Tibial nerve (tissue), 4 donors: ENCODE data around the gene ARRB2. TPM values are rescaled to one million over a fixed set of nuclear protein-coding genes. Genes with fewer than 3 reads are reported as not detected.

ENCODE experiments used
- DNase-seq, 2 donors: peaks; one replicate each; pipeline ENCODE4 v3.0.0-alpha.2; 2019; ENCODE audit warnings: low spot score in 2 of 2
- H3K27ac ChIP-seq, 4 donors: fragments of 200-600 bp; sonication (generic) in 3 of 4; one replicate each; pipeline ENCODE4 v1.5.1; 2017 to 2019; ENCODE audit warnings: mild to moderate bottlenecking in 1 of 4
- H3K27me3 ChIP-seq, 2 donors: fragments of 200-600 bp; sonication (generic) in 1 of 2; one replicate each; pipeline versions ENCODE4 v1.5.1 to v1.6.0; 2017 to 2019
- H3K36me3 ChIP-seq, 3 donors: fragments of 200-600 bp; sonication (generic); one replicate each; pipeline ENCODE4 v1.5.1; 2018 to 2019
- H3K4me1 ChIP-seq, 4 donors: fragments of 200-600 bp; sonication (generic) in 3 of 4; one replicate each; pipeline ENCODE4 v1.5.1; 2017 to 2019
- H3K4me3 ChIP-seq, 4 donors: fragments of 200-600 bp; sonication (generic) in 3 of 4; one replicate each; pipeline ENCODE4 v1.5.1; 2017 to 2019; ENCODE audit warnings: mild to moderate bottlenecking in 1 of 4, moderate library complexity in 1 of 4
- H3K9me3 ChIP-seq, 4 donors: fragments of 200-600 bp; sonication (generic) in 3 of 4; one replicate each; pipeline ENCODE4 v1.5.1; 2017 to 2019
- CTCF ChIP-seq, 5 experiments: fragments of 200-600 bp in 3 of 5; fragments of 450-650 bp in 2 of 5; sonication (generic) in 3 of 5; IDR thresholded peaks; one replicate each; pipeline ENCODE4 v1.5.1; 2016 to 2019; ENCODE audit warnings: antibody characterized with exemption in 5 of 5, mild to moderate bottlenecking in 3 of 5, moderate library complexity in 2 of 5
- EP300 ChIP-seq, 2 donors: sonication (generic); formaldehyde crosslinking; IDR thresholded peaks; one replicate each; pipeline ENCODE4 v1.6.1; 2017; ENCODE audit warnings: antibody characterized with exemption in 2 of 2, mild to moderate bottlenecking in 1 of 2
- POLR2A ChIP-seq, 2 donors: fragments of 450-650 bp; IDR thresholded peaks; one replicate each; pipeline ENCODE4 v1.6.1; 2017; ENCODE audit warnings: antibody characterized with exemption in 2 of 2, mild to moderate bottlenecking in 2 of 2, moderate library complexity in 2 of 2
- WGBS, 2 donors: methylation state at CpG; one replicate each; pipeline ENCODE4 v1.1.5; 2018; 5-methylcytosine and 5-hydroxymethylcytosine counted together
- total RNA-seq, 4 donors: library from RNA; depleted of rRNA; stranded (reverse); fragments of >200 nt; gene quantifications; one replicate each; pipeline ENCODE4 v1.1.0, GENCODE V29; 2016

The ARRB2 gene
- total RNA-seq, 4 donors from 2014 or later, result 50.2 to 103 (median 57.4) TPM

GRCh38 chr17:4753392-4753791 lies 43.0 kb downstream of the ARRB2 start:
- Histone ChIP-seq H3K4me3 (no peak overlapping the region), H3K27ac (no peak overlapping the region), H3K9me3 (no peaks in the 10 kb centered on the region), H3K27me3 (peaks cover 0 to 27% of the 10 kb centered on the region in 2 donors), H3K36me3 (no peaks in the 10 kb centered on the region), H3K4me1 (peaks cover 0 to 8% (median 0%) of the 10 kb centered on the region in 4 donors)
- TF ChIP-seq CTCF (IDR thresholded peaks at IDR 0.05) (no peak), POLR2A (IDR thresholded peaks at IDR 0.05) (no peak), EP300 (IDR thresholded peaks at IDR 0.05) (no peak)
- DNase-seq, result no peak
- 79 to 83% methylated on average over 1 of the region's 1 CpG for WGBS, 2 donors

GRCh38 chr17:4759776-4760236 lies 49.4 kb downstream of the ARRB2 start:
- Histone ChIP-seq H3K36me3 (no peaks in the 10 kb centered on the region), H3K27ac (peak overlapping the region in 1 of 4 donors; percentile 2), H3K4me1 (no peaks in the 10 kb centered on the region), H3K27me3 (peaks cover 0 to 12% of the 10 kb centered on the region in 2 donors), H3K4me3 (no peak overlapping the region), H3K9me3 (no peaks in the 10 kb centered on the region)
- no peak for DNase-seq
- no peak for TF ChIP-seq CTCF (IDR thresholded peaks at IDR 0.05)
- peak; percentile 17 to 51 for TF ChIP-seq EP300 (IDR thresholded peaks at IDR 0.05)
- 73 to 81% methylated on average over 10 of the region's 10 CpGs for WGBS, 2 donors

DNA sequence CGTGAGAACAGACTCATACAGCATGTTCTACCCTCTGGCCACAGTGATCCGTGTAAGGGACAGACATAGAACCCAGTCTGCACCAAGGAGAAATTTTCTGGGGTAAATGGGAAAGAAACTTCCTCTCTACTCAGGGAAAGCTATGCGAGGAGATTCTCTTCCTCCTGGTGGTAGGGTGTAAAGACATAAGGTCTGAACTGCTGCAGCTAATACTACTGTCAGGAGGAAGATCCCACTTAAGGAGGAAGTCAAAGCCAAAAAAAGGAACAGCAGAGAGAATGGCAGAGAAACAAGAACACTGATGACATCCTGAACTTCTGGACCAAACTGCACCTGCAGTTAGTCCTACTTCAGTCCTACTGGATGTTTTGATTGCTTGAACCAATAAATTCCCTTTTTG lies 54.2 kb downstream of the ARRB2 start:
- Histone ChIP-seq H3K4me3 (no peak overlapping the region), H3K27me3 (no peaks in the 10 kb centered on the region), H3K4me1 (no peaks in the 10 kb centered on the region), H3K27ac (peak overlapping the region in 2 of 4 donors; percentile 60 to 71), H3K36me3 (no peaks in the 10 kb centered on the region), H3K9me3 (no peaks in the 10 kb centered on the region)
- no peak for DNase-seq
- TF ChIP-seq CTCF (IDR thresholded peaks at IDR 0.05), result no peak
- peak; percentile 47 to 74 for TF ChIP-seq EP300 (IDR thresholded peaks at IDR 0.05)
- TF ChIP-seq POLR2A (IDR thresholded peaks at IDR 0.05), result peak in 1 of 2 donors; percentile 18
- WGBS, 2 donors, result 64 to 73% methylated on average over 3 of the region's 3 CpGs

GRCh38 chr17:4766201-4766600 lies 55.8 kb downstream of the ARRB2 start:
- no peak for DNase-seq
- H3K4me1 ChIP-seq, result no peaks in the 10 kb centered on the region
- H3K27me3 ChIP-seq, result no peaks in the 10 kb centered on the region
- H3K36me3 ChIP-seq, result no peaks in the 10 kb centered on the region
- no peaks in the 10 kb centered on the region for H3K9me3 ChIP-seq
- no peak overlapping the region for H3K4me3 ChIP-seq
- H3K27ac ChIP-seq, result peak overlapping the region in 3 of 4 donors; percentile 44 to 72 (median 60)
- peak in 1 of 2 donors; percentile 24 for TF ChIP-seq EP300 (IDR thresholded peaks at IDR 0.05)
- no peak for TF ChIP-seq POLR2A (IDR thresholded peaks at IDR 0.05)
- WGBS, 2 donors, result 75 to 81% methylated on average over 3 of the region's 3 CpGs

GRCh38 chr17:4766723-4767122 lies 56.3 kb downstream of the ARRB2 start:
- Histone ChIP-seq H3K27me3 (peaks cover 0 to under 1% of the 10 kb centered on the region in 2 donors), H3K4me3 (no peak overlapping the region), H3K36me3 (no peaks in the 10 kb centered on the region), H3K27ac (peak overlapping the region in 1 of 4 donors; percentile 72), H3K4me1 (no peaks in the 10 kb centered on the region), H3K9me3 (no peaks in the 10 kb centered on the region)
- TF ChIP-seq EP300 (IDR thresholded peaks at IDR 0.05) (no peak), CTCF (IDR thresholded peaks at IDR 0.05) (no peak), POLR2A (IDR thresholded peaks at IDR 0.05) (no peak)
- DNase-seq, result no peak
- WGBS, 2 donors, result 78 to 80% methylated on average over 9 of the region's 9 CpGs

GRCh38 chr17:4768298-4768697 lies 57.9 kb downstream of the ARRB2 start:
- DNase-seq, result no peak
- Histone ChIP-seq H3K36me3 (no peaks in the 10 kb centered on the region), H3K9me3 (no peaks in the 10 kb centered on the region), H3K4me1 (no peaks in the 10 kb centered on the region), H3K27ac (peak overlapping the region in 1 of 4 donors; percentile 8), H3K4me3 (no peak overlapping the region), H3K27me3 (peaks cover 0 to 12% of the 10 kb centered on the region in 2 donors)
- TF ChIP-seq CTCF (IDR thresholded peaks at IDR 0.05) (no peak), POLR2A (IDR thresholded peaks at IDR 0.05) (no peak), EP300 (IDR thresholded peaks at IDR 0.05) (no peak)
- WGBS, 2 donors, result 77 to 85% methylated on average over 6 of the region's 6 CpGs
